DOHH2 (cell line): ENCODE data around the gene DGCR2.

Experiments
- H3F3A ChIP-seq: fragments of 200-600 bp; sonication (generic), shearing (Covaris generic); 2 replicates; pipeline ENCODE4 v1.6.0; 2016; ENCODE audit warnings: antibody characterized with exemption, mild to moderate bottlenecking; ENCODE audit not compliant: control insufficient read depth, insufficient read depth
- H3K27ac ChIP-seq: fragments of 200-600 bp; sonication (generic); 2 replicates; pipeline ENCODE4 v1.5.1; 2014; ENCODE audit warnings: low read depth, mild to moderate bottlenecking, low read length, moderate library complexity
- H3K27me3 ChIP-seq: fragments of 200-600 bp; sonication (generic); 2 replicates; pipeline ENCODE4 v1.6.1; 2014; ENCODE audit warnings: mild to moderate bottlenecking, low read length, mixed read lengths; ENCODE audit not compliant: control insufficient read depth
- H3K36me3 ChIP-seq: fragments of 200-600 bp; sonication (generic); 2 replicates; pipeline ENCODE4 v1.6.1; 2014; ENCODE audit warnings: mild to moderate bottlenecking, low read length, moderate library complexity, mixed read lengths; ENCODE audit not compliant: control insufficient read depth
- H3K4me1 ChIP-seq: fragments of 200-600 bp; sonication (generic); 2 replicates; pipeline ENCODE4 v1.6.1; 2014; ENCODE audit warnings: mild to moderate bottlenecking, low read length, mixed read lengths; ENCODE audit not compliant: control insufficient read depth
- H3K4me2 ChIP-seq: fragments of 200-600 bp; sonication (generic); 2 replicates; pipeline ENCODE4 v1.6.0; 2014; ENCODE audit warnings: mild to moderate bottlenecking, low read length, moderate library complexity
- H3K4me3 ChIP-seq: fragments of 200-600 bp; sonication (generic); 2 replicates; pipeline ENCODE4 v1.5.1; 2014; ENCODE audit warnings: mild to moderate bottlenecking, low read length, mixed read lengths
- H3K79me2 ChIP-seq: fragments of 200-600 bp; sonication (generic); 2 replicates; pipeline ENCODE4 v1.6.1; 2014; ENCODE audit warnings: mild to moderate bottlenecking, low read length, mixed read lengths; ENCODE audit not compliant: control insufficient read depth
- H3K9me2 ChIP-seq: fragments of 200-600 bp; sonication (generic); replicated peaks from 2 replicates; pipeline ENCODE4 v1.6.1; 2014; ENCODE audit warnings: mild to moderate bottlenecking, low read length, mixed read lengths; ENCODE audit not compliant: control insufficient read depth
- H3K9me3 ChIP-seq: fragments of 200-600 bp; sonication (generic); 2 replicates; pipeline ENCODE4 v1.6.1; 2014; ENCODE audit warnings: antibody characterized with exemption, low read length, mixed read lengths; ENCODE audit not compliant: control insufficient read depth, insufficient read depth
- H4K20me1 ChIP-seq: fragments of 200-600 bp; sonication (generic); 2 replicates; pipeline ENCODE4 v1.6.0; 2014; ENCODE audit warnings: low read depth, mild to moderate bottlenecking, antibody characterized with exemption, low read length, moderate library complexity; ENCODE audit not compliant: control insufficient read depth, insufficient read depth
- EZH2phosphoT487 ChIP-seq: fragments of 200-600 bp; sonication (generic); IDR thresholded peaks from 2 replicates; pipeline ENCODE4 v1.6.1; 2017; ENCODE audit warnings: borderline replicate concordance, mild to moderate bottlenecking, antibody characterized with exemption, low read length, moderate library complexity, mixed read lengths
- TF ChIP-seq, protein P1 (sequence below): fragments of 200-600 bp; sonication (generic); IDR thresholded peaks from one replicate; pipeline ENCODE4 v1.5.1; 2014; ENCODE audit warnings: antibody characterized with exemption, mild to moderate bottlenecking, low read depth, low read length; ENCODE audit not compliant: poor library complexity, severe bottlenecking

Gene DGCR2

GRCh38 chr22:19131685-19132015 is 9.4 kb upstream of the DGCR2 start:
- Histone ChIP-seq H3K79me2 (no peaks in the 10 kb centered on the region), H3K9me2 (no peaks in the 10 kb centered on the region), H3K4me2 (no peak overlapping the region), H3K4me1 (no peaks in the 10 kb centered on the region), H3K4me3 (no peak overlapping the region), H3K36me3 (peaks cover 29% of the 10 kb centered on the region), H4K20me1 (no peaks in the 10 kb centered on the region), H3F3A (no peaks in the 10 kb centered on the region), H3K27ac (no peak overlapping the region), H3K9me3 (no peaks in the 10 kb centered on the region), H3K27me3 (no peaks in the 10 kb centered on the region)
- TF ChIP-seq, protein P1, sequence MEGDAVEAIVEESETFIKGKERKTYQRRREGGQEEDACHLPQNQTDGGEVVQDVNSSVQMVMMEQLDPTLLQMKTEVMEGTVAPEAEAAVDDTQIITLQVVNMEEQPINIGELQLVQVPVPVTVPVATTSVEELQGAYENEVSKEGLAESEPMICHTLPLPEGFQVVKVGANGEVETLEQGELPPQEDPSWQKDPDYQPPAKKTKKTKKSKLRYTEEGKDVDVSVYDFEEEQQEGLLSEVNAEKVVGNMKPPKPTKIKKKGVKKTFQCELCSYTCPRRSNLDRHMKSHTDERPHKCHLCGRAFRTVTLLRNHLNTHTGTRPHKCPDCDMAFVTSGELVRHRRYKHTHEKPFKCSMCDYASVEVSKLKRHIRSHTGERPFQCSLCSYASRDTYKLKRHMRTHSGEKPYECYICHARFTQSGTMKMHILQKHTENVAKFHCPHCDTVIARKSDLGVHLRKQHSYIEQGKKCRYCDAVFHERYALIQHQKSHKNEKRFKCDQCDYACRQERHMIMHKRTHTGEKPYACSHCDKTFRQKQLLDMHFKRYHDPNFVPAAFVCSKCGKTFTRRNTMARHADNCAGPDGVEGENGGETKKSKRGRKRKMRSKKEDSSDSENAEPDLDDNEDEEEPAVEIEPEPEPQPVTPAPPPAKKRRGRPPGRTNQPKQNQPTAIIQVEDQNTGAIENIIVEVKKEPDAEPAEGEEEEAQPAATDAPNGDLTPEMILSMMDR = no peak
- no peak for TF ChIP-seq EZH2phosphoT487

DNA sequence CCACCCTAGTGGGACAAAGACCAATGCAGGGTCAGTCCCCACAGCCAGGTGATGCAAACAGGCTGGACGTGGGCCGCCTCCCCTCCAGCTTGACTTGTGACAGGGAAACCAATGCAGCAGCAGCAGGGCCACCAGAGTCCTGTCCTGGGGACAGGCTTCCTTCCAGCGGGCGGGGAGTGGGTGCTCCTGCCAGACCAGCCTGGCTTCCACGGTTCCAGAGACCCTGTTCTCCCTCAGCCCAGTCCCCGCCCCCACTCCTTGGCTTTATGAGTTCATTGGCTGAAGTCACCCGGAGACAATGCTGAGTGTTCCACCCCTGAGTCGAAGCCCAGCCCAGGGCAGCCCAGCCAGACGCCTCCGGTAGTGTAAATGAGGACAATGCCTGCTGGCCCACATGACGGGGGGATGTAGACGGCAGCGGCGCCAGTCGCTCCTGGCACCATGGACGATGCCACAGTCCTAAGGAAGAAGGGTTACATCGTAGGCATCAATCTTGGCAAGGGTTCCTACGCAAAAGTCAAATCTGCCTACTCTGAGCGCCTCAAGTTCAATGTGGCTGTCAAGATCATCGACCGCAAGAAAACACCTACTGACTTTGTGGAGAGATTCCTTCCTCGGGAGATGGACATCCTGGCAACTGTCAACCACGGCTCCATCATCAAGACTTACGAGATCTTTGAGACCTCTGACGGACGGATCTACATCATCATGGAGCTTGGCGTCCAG is 8.9 kb upstream of the DGCR2 start, which contains the start of gene TSSK2:
TSSK2 (plus strand) TSS at position 350 of the 726 bp plus-strand sequence; CDS start at position 442, 92 bp downstream.
- Histone ChIP-seq H3K27me3 (no peaks in the 10 kb centered on the region), H3K79me2 (no peaks in the 10 kb centered on the region), H3K9me2 (no peaks in the 10 kb centered on the region), H3K36me3 (peaks cover 29% of the 10 kb centered on the region), H3K27ac (no peak within 1 kb of the TSS), H3K4me3 (no peak within 1 kb of the TSS), H3K4me1 (no peaks in the 10 kb centered on the region), H4K20me1 (no peaks in the 10 kb centered on the region), H3K4me2 (no peak within 1 kb of the TSS), H3F3A (no peaks in the 10 kb centered on the region), H3K9me3 (no peaks in the 10 kb centered on the region)
- TF ChIP-seq, protein P1 = no peak
- no peak for TF ChIP-seq EZH2phosphoT487

- no peaks in the 10 kb centered on the region for H3K9me3 ChIP-seq
- H4K20me1 ChIP-seq = no peaks in the 10 kb centered on the region
- H3K27me3 ChIP-seq = no peaks in the 10 kb centered on the region
- H3K4me2 ChIP-seq = no peak overlapping the region
- no peaks in the 10 kb centered on the region for H3K79me2 ChIP-seq
- no peaks in the 10 kb centered on the region for H3F3A ChIP-seq
- H3K4me1 ChIP-seq = no peaks in the 10 kb centered on the region
- H3K36me3 ChIP-seq = peaks cover 26% of the 10 kb centered on the region
- no peak overlapping the region for H3K27ac ChIP-seq
- TF ChIP-seq, protein P1 = no peak
- no peak for TF ChIP-seq EZH2phosphoT487
- no peaks in the 10 kb centered on the region for H3K9me2 ChIP-seq
- H3K4me3 ChIP-seq = no peak overlapping the region
These were observed 7.7 kb upstream of the DGCR2 start for GRCh38 chr22:19129871-19130270.
